ENCODE measurements around the gene RNASEL.

RNASEL gene

DNA sequence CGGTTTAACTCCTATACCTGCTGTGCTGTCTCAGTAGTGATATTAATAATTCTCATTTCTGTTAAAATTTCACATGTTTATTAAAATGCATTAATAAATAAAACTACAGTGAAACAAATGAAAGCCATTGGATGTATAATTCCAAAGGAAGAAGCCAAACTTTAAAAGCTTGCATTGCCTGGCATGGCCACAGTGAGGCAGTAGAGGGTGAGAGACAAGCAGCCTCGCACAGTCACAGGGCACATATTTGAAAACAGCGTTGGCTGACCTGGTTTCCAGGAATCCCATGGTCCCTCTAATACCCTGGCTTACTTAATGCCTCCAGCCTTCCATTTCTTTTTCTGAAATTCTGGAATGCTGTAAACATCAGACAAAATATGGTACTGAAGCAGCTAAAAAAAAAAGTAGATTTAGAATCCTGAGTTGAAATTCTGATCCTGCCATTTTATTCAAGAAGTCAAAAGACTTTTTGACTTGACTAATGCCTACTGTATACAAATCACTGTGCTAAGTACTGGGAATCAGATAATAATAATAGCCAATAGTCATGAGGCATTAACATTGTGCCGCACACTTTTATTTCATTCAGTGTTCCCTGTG lies 6.7 kb upstream of the RNASEL start:
- TF ChIP-seq, protein P1, sequence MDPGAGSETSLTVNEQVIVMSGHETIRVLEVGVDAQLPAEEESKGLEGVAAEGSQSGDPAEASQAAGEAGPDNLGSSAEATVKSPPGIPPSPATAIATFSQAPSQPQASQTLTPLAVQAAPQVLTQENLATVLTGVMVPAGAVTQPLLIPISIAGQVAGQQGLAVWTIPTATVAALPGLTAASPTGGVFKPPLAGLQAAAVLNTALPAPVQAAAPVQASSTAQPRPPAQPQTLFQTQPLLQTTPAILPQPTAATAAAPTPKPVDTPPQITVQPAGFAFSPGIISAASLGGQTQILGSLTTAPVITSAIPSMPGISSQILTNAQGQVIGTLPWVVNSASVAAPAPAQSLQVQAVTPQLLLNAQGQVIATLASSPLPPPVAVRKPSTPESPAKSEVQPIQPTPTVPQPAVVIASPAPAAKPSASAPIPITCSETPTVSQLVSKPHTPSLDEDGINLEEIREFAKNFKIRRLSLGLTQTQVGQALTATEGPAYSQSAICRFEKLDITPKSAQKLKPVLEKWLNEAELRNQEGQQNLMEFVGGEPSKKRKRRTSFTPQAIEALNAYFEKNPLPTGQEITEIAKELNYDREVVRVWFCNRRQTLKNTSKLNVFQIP (CRISPR knock-in tag; IDR thresholded peaks at IDR 0.05; ENCODE audit: borderline replicate concordance, low read depth), result no peak
- no peak for TF ChIP-seq ZFP30 (CRISPR knock-in tag; IDR thresholded peaks at IDR 0.05)
- TF ChIP-seq ISL1 (CRISPR knock-in tag; IDR thresholded peaks at IDR 0.05), result no peak
- TF ChIP-seq, protein P2, sequence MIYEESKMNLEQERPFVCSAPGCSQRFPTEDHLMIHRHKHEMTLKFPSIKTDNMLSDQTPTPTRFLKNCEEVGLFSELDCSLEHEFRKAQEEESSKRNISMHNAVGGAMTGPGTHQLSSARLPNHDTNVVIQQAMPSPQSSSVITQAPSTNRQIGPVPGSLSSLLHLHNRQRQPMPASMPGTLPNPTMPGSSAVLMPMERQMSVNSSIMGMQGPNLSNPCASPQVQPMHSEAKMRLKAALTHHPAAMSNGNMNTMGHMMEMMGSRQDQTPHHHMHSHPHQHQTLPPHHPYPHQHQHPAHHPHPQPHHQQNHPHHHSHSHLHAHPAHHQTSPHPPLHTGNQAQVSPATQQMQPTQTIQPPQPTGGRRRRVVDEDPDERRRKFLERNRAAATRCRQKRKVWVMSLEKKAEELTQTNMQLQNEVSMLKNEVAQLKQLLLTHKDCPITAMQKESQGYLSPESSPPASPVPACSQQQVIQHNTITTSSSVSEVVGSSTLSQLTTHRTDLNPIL (CRISPR knock-in tag; IDR thresholded peaks at IDR 0.05; ENCODE audit: low read depth), result no peak
- no peak for TF ChIP-seq ZC3H10 (CRISPR knock-in tag; IDR thresholded peaks at IDR 0.05)
- ATAC-seq, result peak; percentile 81

DNA sequence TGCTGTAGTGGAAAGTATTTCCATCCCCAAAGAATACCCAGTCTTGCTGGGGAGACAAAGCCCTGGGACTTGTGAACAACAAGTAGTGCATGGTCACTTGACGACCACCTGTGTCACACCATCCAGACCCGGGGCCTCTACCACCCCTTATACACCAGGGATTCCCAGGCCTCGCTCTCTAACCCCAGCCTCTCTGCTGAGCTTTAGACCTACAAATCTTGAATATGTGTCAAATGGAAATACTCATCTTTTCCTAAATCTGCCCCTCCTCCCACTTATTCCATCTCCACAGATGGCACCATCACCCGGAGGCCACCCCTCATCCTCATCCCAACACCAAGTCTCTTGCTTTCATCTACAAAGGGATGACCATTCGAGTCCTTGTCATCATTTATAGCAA lies 875 bp upstream of the RNASEL start:
- ATAC-seq, result no peak
- TF ChIP-seq RARB (CRISPR knock-in tag; IDR thresholded peaks at IDR 0.05), result no peak
- TF ChIP-seq, protein P3, sequence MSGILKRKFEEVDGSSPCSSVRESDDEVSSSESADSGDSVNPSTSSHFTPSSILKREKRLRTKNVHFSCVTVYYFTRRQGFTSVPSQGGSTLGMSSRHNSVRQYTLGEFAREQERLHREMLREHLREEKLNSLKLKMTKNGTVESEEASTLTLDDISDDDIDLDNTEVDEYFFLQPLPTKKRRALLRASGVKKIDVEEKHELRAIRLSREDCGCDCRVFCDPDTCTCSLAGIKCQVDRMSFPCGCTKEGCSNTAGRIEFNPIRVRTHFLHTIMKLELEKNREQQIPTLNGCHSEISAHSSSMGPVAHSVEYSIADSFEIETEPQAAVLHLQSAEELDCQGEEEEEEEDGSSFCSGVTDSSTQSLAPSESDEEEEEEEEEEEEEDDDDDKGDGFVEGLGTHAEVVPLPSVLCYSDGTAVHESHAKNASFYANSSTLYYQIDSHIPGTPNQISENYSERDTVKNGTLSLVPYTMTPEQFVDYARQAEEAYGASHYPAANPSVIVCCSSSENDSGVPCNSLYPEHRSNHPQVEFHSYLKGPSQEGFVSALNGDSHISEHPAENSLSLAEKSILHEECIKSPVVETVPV (CRISPR knock-in tag; IDR thresholded peaks at IDR 0.05), result no peak
- TF ChIP-seq ESRRG (CRISPR knock-in tag; IDR thresholded peaks at IDR 0.05), result no peak
- no peak for TF ChIP-seq ISL1 (CRISPR knock-in tag; IDR thresholded peaks at IDR 0.05)
- TF ChIP-seq SNAI2 (CRISPR knock-in tag; IDR thresholded peaks at IDR 0.05), result no peak
- TF ChIP-seq ZFP30 (CRISPR knock-in tag; IDR thresholded peaks at IDR 0.05), result no peak
- no peak for TF ChIP-seq TOX (CRISPR knock-in tag; IDR thresholded peaks at IDR 0.05; ENCODE audit: borderline replicate concordance)
- TF ChIP-seq ZFP3 (CRISPR knock-in tag; IDR thresholded peaks at IDR 0.05), result no peak
- no peak for TF ChIP-seq ZC3H10 (CRISPR knock-in tag; IDR thresholded peaks at IDR 0.05)
- TF ChIP-seq, protein P4, sequence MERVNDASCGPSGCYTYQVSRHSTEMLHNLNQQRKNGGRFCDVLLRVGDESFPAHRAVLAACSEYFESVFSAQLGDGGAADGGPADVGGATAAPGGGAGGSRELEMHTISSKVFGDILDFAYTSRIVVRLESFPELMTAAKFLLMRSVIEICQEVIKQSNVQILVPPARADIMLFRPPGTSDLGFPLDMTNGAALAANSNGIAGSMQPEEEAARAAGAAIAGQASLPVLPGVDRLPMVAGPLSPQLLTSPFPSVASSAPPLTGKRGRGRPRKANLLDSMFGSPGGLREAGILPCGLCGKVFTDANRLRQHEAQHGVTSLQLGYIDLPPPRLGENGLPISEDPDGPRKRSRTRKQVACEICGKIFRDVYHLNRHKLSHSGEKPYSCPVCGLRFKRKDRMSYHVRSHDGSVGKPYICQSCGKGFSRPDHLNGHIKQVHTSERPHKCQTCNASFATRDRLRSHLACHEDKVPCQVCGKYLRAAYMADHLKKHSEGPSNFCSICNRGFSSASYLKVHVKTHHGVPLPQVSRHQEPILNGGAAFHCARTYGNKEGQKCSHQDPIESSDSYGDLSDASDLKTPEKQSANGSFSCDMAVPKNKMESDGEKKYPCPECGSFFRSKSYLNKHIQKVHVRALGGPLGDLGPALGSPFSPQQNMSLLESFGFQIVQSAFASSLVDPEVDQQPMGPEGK (CRISPR knock-in tag; IDR thresholded peaks at IDR 0.05; ENCODE audit: borderline replicate concordance), result no peak
- no peak for TF ChIP-seq ARNTL (CRISPR knock-in tag; IDR thresholded peaks at IDR 0.05; ENCODE audit: borderline replicate concordance, low read depth)
- TF ChIP-seq ZNF565 (CRISPR knock-in tag; conservative IDR thresholded peaks at IDR 0.05; ENCODE audit: low read depth), result no peak
- TF ChIP-seq BACH2 (CRISPR knock-in tag; IDR thresholded peaks at IDR 0.05; ENCODE audit: borderline replicate concordance), result no peak
- no peak for TF ChIP-seq GLIS3 (CRISPR knock-in tag; IDR thresholded peaks at IDR 0.05)
- no peak for TF ChIP-seq ZNF70 (CRISPR knock-in tag; IDR thresholded peaks at IDR 0.05)
- TF ChIP-seq, protein P1 (CRISPR knock-in tag; IDR thresholded peaks at IDR 0.05; ENCODE audit: borderline replicate concordance, low read depth), result no peak
- TF ChIP-seq CSDC2 (CRISPR knock-in tag; IDR thresholded peaks at IDR 0.05), result no peak
- no peak for TF ChIP-seq ZNF8 (CRISPR knock-in tag; IDR thresholded peaks at IDR 0.05)
- no peak for TF ChIP-seq OSR1 (CRISPR knock-in tag; IDR thresholded peaks at IDR 0.05)

DNA sequence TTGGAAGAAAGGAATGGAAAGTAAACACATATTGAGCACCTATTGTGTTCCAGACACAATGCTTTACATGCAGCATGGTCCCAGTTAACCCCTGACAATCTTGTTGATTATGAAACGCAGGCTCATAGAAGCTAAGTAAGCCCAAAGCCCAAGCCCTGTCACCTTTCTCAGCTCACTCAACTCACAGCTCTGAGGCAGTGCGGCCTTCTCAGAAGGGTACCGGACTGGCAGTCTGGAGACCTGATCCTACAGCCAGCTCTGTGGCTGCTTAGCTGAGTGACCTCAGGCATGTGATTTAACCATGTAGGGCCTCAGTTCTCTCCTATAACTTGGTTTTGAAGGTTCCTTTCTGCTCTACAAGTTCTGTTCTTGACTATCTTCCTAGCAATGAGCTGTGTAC lies 464 bp upstream of the RNASEL start:
- ATAC-seq, result no peak
- TF ChIP-seq ZNF565 (CRISPR knock-in tag; conservative IDR thresholded peaks at IDR 0.05; ENCODE audit: low read depth) (no peak), OSR1 (CRISPR knock-in tag; IDR thresholded peaks at IDR 0.05) (no peak), ARNTL (CRISPR knock-in tag; IDR thresholded peaks at IDR 0.05; ENCODE audit: borderline replicate concordance, low read depth) (no peak), TCF4 (CRISPR knock-in tag; IDR thresholded peaks at IDR 0.05; ENCODE audit: borderline replicate concordance) (no peak), ZNF8 (CRISPR knock-in tag; IDR thresholded peaks at IDR 0.05) (no peak), BACH2 (CRISPR knock-in tag; IDR thresholded peaks at IDR 0.05; ENCODE audit: borderline replicate concordance) (no peak), ZFP30 (CRISPR knock-in tag; IDR thresholded peaks at IDR 0.05) (no peak), ISL1 (CRISPR knock-in tag; IDR thresholded peaks at IDR 0.05) (no peak), ESRRG (CRISPR knock-in tag; IDR thresholded peaks at IDR 0.05) (no peak), ZC3H10 (CRISPR knock-in tag; IDR thresholded peaks at IDR 0.05) (no peak), GLIS3 (CRISPR knock-in tag; IDR thresholded peaks at IDR 0.05) (no peak), ZNF70 (CRISPR knock-in tag; IDR thresholded peaks at IDR 0.05) (no peak)
- TF ChIP-seq, protein P3 (CRISPR knock-in tag; IDR thresholded peaks at IDR 0.05), result no peak
- TF ChIP-seq, protein P5, sequence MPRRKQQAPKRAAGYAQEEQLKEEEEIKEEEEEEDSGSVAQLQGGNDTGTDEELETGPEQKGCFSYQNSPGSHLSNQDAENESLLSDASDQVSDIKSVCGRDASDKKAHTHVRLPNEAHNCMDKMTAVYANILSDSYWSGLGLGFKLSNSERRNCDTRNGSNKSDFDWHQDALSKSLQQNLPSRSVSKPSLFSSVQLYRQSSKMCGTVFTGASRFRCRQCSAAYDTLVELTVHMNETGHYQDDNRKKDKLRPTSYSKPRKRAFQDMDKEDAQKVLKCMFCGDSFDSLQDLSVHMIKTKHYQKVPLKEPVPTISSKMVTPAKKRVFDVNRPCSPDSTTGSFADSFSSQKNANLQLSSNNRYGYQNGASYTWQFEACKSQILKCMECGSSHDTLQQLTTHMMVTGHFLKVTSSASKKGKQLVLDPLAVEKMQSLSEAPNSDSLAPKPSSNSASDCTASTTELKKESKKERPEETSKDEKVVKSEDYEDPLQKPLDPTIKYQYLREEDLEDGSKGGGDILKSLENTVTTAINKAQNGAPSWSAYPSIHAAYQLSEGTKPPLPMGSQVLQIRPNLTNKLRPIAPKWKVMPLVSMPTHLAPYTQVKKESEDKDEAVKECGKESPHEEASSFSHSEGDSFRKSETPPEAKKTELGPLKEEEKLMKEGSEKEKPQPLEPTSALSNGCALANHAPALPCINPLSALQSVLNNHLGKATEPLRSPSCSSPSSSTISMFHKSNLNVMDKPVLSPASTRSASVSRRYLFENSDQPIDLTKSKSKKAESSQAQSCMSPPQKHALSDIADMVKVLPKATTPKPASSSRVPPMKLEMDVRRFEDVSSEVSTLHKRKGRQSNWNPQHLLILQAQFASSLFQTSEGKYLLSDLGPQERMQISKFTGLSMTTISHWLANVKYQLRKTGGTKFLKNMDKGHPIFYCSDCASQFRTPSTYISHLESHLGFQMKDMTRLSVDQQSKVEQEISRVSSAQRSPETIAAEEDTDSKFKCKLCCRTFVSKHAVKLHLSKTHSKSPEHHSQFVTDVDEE (CRISPR knock-in tag; IDR thresholded peaks at IDR 0.05), result no peak
- TF ChIP-seq, protein P2 (CRISPR knock-in tag; IDR thresholded peaks at IDR 0.05; ENCODE audit: low read depth), result no peak

Data from SK-N-SH treated with all-trans-retinoic acid at 6 μM for 48 hours (cell line).